GM04504 (cell line): Measurements from ENCODE around the gene SIPA1L2.
"Not testable (repeated sequence)": the region's sequence is repeated elsewhere in the genome, so short reads cannot be mapped to it uniquely, and the experiment has no call there.

Experiments
- DNase-seq: peaks from one replicate; pipeline ENCODE4 v3.0.0-alpha.2; 2012; ENCODE audit warnings: low read depth

The SIPA1L2 gene

GRCh38 chr1:232613752-232614381 lies 16.1 kb downstream of the SIPA1L2 start:
- no peak for DNase-seq

DNA sequence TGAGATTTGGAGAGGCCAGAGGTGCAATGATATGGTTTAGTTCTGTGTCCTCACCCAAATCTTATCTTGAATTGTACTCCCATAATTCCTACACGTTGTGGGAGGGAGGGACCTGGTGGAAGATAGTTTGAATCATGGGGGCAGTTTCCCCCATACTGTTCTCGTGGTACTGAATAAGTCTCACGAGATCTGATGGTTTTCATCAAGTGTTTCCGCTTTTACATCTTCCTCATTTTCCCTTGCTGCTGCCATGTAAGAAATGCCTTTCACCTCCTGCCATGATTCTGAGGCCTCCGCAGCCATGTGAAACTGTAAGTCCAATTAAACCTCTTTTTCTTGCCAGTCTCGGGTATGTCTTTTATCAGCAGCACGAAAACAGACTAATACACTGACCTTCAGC lies 17.1 kb downstream of the SIPA1L2 start:
- not testable (repeated sequence) for DNase-seq

DNA sequence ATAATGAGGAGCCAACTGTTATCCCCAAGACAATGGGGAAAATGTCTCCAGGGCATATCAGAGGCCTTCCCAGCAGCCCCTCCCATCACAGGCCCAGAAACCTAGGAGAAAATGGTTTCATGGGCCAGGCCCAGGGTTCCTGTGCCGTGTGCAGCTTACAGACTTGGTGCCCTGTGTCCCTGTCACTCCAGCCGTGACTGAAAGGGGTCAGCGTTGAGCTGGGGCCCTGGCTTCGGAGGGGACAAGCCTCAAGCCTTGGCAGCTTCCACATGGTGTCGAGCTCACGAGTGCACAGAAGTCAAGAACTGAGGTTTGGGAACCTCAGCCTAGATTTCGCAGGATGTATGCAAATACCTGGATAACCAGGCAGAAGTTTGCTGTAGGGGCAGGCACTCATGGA lies 18.1 kb downstream of the SIPA1L2 start:
- no peak for DNase-seq

DNA sequence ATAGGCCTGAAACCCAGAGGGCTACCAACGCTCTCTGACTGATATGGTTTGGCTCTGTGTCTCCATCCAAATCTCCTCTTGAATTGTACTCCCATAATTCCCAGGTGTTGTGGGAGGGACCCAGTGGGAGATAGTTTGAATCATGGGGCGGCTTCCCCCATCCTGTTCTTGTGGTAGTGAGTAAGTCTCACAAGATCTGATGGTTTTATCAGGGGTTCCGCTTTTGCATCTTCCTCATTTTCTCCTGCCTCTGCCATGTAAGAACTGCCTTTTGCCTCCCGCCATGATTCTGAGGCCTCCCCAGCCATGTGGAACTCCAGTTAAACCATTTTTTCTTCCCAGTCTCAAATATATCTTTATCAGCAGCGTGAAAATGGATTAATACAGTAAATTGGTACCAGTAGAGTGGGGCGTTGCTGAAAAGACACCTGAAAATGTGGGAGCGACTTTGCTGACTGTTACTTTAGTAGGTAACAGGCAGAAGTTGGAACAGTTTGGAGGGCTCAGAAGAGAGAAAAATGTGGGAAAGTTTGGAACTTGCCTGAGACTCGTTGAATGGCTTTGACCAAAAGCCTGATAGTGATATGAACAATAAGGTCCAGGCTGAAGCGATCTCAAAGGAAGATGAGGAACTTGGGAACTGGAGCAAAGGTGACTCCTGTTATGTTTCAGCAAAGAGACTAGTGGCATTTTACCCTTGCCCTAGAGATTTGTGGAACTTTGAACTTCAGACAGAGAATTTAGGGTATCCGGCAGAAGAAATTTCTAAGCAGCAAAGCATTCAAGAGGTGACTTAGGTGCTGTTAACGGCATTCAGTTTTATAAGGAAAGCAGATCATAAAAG lies 18.8 kb downstream of the SIPA1L2 start:
- not testable (repeated sequence) for DNase-seq

- no peak for DNase-seq
Observed at GRCh38 chr1:232610192-232610901, 19.6 kb downstream of the SIPA1L2 start.

DNA sequence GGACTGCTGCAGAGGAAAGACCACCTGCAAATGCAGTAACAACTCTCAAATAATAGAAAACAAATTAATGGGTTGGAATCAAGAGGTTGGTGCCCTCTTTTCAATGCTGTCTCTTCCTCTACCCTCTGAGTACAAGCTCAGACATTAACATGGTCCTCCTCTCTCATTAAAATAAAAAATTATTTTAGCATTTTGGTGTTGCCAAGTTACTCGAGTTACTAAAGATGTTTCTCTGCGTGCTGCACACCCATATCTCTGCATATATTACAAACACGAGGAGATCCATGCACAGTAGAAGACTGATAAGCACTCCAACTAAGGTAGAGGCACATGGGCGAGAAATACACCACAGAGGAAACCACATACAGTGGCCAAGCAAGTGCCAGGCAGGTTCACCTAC lies 21.5 kb downstream of the SIPA1L2 start:
- DNase-seq, result no peak

DNA sequence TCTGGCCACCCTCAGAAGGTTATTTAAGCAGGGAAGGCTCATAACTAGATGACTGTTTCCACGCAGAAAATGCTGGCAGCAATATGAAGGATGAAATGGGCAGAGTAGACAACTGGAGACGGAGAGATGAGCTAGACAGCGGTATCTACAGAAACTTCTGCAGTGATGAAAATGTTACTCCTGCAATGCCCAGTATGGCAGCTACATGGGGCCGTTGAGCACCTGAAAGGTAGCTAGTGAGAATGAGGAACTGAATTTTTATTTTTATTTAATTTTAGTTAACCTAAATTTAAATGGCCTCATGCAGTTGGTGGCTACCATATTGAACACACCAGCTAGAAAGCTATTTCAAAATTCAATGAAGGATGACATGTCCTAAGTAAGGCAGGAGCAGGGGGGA lies 27.3 kb downstream of the SIPA1L2 start:
- no peak for DNase-seq

- DNase-seq, result no peak
Observed at GRCh38 chr1:232600424-232601258, 29.3 kb downstream of the SIPA1L2 start.

GRCh38 chr1:232599178-232600041 lies 30.5 kb downstream of the SIPA1L2 start:
- DNase-seq, result no peak

- DNase-seq, result no peak
Observed at GRCh38 chr1:232598837-232599177, 31.1 kb downstream of the SIPA1L2 start.

DNA sequence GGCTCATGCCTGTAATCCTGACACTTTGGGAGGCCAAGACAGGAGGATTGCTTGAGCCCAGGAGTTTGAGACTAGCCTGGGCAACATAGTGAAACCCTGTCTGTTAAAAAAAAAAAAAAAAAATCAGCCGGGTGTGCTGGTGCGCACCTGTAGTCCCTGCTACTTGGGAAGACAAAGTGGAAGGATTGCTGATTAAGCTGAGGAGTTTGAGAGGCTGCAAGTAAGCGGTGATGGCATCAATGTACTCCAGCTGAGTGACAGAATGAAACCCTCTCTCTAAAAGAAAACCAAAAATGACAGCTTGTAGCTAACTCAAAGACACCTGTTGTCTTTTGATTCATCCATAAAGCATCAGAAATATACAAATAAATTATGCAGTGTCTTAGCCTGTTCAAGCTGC lies 31.8 kb downstream of the SIPA1L2 start:
- no peak for DNase-seq

- DNase-seq, result no peak
Observed at GRCh38 chr1:232597721-232598120, 32.2 kb downstream of the SIPA1L2 start.

DNA sequence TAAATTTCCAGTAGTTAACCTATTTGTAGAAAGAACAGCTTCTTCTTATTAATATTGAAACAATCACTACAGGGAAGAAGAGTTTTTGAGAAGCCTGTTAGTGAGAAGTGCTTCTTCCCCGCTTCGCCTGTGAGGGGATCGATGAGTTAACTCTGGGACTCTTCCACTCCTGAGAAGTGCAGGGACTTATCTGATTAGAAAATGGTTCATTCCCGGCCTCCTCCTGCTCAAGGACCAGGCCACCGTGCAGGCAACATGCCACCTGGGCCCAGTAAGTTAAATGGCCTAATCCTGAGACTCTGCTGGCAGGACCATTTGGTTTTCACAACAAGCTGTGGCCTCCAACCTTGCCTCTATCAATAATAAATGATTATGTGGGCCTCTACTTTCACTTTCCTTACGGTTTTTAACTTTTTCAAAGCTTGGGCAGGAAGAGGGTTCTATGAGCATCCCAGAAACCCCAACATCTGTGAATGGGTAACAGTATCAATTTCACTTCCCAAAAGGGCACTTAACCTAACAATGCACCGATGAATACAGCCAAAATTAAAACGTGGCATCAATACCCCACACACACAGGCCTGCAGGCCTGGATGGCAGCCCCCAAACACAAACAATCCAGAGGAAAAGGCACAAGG lies 33.1 kb downstream of the SIPA1L2 start:
- DNase-seq, result no peak

GRCh38 chr1:232594768-232595698 lies 34.9 kb downstream of the SIPA1L2 start:
- no peak for DNase-seq

DNA sequence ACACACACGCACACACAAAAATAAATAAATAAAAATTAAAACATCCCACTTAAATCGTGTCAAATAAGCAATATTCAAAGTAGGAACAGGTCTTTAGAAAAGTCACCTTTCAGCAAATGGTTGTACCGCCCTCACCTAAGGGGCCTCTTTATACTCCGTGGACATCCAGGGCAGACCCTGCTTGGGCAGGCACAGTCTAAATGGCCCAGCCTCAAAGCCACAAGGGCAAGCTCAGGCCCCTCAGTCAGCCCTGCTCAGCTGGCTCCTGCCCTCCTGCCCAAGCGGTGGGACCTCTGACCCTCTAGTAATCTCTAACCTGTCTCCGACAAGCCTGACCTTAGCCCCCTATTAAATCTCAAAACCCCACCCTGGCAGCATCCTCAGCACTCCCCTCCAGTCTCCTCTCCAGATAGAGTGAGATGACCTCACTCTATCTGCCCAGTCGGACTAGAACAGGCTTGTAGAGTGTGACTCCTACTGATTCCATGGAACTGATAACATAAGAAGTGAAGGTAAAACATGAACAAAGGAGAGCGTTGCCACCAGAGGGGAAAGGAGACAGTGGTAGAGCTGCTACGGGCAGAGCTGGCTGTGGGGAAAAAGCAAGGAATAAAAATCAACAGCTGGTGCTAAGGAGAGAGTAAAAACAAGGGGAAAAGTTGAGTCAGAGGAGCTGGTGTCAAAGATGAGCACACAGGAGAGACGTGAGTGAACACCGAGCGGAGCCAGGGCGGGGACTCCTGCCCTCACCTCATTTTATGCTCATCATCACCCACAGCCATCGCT lies 36.0 kb downstream of the SIPA1L2 start:
- DNase-seq, result no peak

GRCh38 chr1:232591344-232591743 lies 38.6 kb downstream of the SIPA1L2 start:
- no peak for DNase-seq

DNA sequence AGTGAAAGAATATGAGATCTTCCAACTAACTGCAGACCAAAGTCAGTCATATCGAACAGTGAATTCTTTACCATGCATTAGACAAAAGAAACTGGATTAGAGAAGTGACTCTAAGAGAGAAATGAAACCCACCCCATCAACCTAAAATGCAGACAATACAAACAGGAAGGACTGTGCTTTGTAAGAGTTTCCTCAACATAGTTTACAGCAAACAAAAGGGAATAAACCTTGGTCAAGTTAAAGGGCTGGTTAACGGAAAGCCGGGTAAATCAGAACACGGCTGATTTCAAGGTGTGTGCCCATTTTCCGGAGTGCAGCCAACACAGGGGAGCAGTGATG lies 39.2 kb downstream of the SIPA1L2 start:
- DNase-seq, result no peak

GRCh38 chr1:232589812-232590743 lies 39.9 kb downstream of the SIPA1L2 start:
- DNase-seq, result no peak
